Osteoblast (primary cell): Measurements from ENCODE around the gene RNF130. TPM values are rescaled to one million over a fixed set of nuclear protein-coding genes. Genes with fewer than 3 reads are reported as not detected.
"Not testable (repeated sequence)": the region's sequence is repeated elsewhere in the genome, so short reads cannot be mapped to it uniquely, and the experiment has no call there.

Experiments
- DNase-seq: peaks from one replicate; pipeline ENCODE4 v3.0.0; 2011; ENCODE audit warnings: low spot score, mixed read lengths; ENCODE audit not compliant: insufficient read length; ENCODE audit errors: missing footprints
- H2AFZ ChIP-seq: 2 replicates; pipeline ENCODE4 v1.6.0; 2011; ENCODE audit warnings: mild to moderate bottlenecking, low read length
- H3K27ac ChIP-seq: 2 replicates; pipeline ENCODE4 v1.5.1; 2011; ENCODE audit warnings: mild to moderate bottlenecking, low read depth, low read length, moderate library complexity
- H3K27me3 ChIP-seq: 2 replicates; pipeline ENCODE4 v1.6.0; 2012; ENCODE audit warnings: mild to moderate bottlenecking, control low read depth, inconsistent platforms, low read length, moderate library complexity; ENCODE audit not compliant: insufficient read depth
- H3K36me3 ChIP-seq: 2 replicates; pipeline ENCODE4 v1.5.1; 2011; ENCODE audit warnings: mild to moderate bottlenecking, low read length, control low read depth, moderate library complexity; ENCODE audit not compliant: insufficient read depth
- H3K4me1 ChIP-seq: 2 replicates; pipeline ENCODE4 v1.5.1; 2011; ENCODE audit warnings: mild to moderate bottlenecking, low read length, control low read depth, moderate library complexity; ENCODE audit not compliant: insufficient read depth
- H3K4me2 ChIP-seq: 2 replicates; pipeline ENCODE4 v1.6.0; 2011; ENCODE audit warnings: mild to moderate bottlenecking, low read length; ENCODE audit not compliant: insufficient read depth
- H3K4me3 ChIP-seq: fragments of 200-600 bp; sonication (generic); 3 replicates; pipeline ENCODE4 v1.5.1; 2012; ENCODE audit warnings: mild to moderate bottlenecking, low read length, inconsistent platforms; ENCODE audit not compliant: insufficient read depth
- H3K79me2 ChIP-seq: 2 replicates; pipeline ENCODE4 v1.6.0; 2012; ENCODE audit warnings: mild to moderate bottlenecking, low read length, control low read depth, inconsistent platforms; ENCODE audit not compliant: insufficient read depth
- H3K9me3 ChIP-seq: 2 replicates; pipeline ENCODE4 v1.5.1; 2011; ENCODE audit warnings: low read depth, low read length, control low read depth
- H4K20me1 ChIP-seq: 2 replicates; pipeline ENCODE4 v1.6.0; 2012; ENCODE audit warnings: mild to moderate bottlenecking, low read length, control low read depth; ENCODE audit not compliant: insufficient read depth
- total RNA-seq: library from RNA; depleted of rRNA; stranded (reverse); fragments of >200 nt; gene quantifications from 2 replicates; pipeline ENCODE4 v1.2.3, GENCODE V29; 2012
- TF ChIP-seq, protein P1 (sequence below): IDR thresholded peaks from 2 replicates; pipeline ENCODE4 v1.5.1; 2011; ENCODE audit warnings: mild to moderate bottlenecking, low read depth, low read length, moderate library complexity; ENCODE audit errors: extremely low read depth

Gene RNF130
- total RNA-seq, 1 donor: 28.6 TPM

DNA sequence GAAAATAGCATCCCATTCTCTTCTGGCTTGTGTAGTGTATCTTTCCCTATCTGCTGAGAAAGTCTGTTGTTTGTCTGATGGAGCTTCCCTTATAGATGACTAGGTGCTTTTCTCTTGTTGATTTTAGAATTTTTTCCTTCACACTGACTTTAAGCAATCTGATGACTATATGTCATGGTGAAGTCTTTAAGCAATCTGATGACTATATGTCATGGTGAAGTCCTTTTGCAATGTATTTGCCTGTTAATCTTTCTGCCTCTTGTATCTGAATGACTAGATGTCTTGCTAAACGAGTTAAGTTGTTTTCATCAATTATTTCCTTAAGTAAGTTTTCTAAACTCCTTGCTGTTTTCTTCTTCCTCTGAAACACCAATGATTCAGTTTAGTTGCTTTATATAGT is 80.5 kb downstream of the RNF130 start:
- Histone ChIP-seq H2AFZ (no peak overlapping the region), H3K79me2 (no peaks in the 10 kb centered on the region), H4K20me1 (no peaks in the 10 kb centered on the region), H3K27me3 (no peaks in the 10 kb centered on the region), H3K4me2 (no peak overlapping the region), H3K4me1 (no peaks in the 10 kb centered on the region), H3K36me3 (no peaks in the 10 kb centered on the region), H3K9me3 (no peaks in the 10 kb centered on the region), H3K27ac (no peak overlapping the region), H3K4me3 (no peak overlapping the region)
- DNase-seq: no peak
- TF ChIP-seq, protein P1, sequence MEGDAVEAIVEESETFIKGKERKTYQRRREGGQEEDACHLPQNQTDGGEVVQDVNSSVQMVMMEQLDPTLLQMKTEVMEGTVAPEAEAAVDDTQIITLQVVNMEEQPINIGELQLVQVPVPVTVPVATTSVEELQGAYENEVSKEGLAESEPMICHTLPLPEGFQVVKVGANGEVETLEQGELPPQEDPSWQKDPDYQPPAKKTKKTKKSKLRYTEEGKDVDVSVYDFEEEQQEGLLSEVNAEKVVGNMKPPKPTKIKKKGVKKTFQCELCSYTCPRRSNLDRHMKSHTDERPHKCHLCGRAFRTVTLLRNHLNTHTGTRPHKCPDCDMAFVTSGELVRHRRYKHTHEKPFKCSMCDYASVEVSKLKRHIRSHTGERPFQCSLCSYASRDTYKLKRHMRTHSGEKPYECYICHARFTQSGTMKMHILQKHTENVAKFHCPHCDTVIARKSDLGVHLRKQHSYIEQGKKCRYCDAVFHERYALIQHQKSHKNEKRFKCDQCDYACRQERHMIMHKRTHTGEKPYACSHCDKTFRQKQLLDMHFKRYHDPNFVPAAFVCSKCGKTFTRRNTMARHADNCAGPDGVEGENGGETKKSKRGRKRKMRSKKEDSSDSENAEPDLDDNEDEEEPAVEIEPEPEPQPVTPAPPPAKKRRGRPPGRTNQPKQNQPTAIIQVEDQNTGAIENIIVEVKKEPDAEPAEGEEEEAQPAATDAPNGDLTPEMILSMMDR: no peak

DNA sequence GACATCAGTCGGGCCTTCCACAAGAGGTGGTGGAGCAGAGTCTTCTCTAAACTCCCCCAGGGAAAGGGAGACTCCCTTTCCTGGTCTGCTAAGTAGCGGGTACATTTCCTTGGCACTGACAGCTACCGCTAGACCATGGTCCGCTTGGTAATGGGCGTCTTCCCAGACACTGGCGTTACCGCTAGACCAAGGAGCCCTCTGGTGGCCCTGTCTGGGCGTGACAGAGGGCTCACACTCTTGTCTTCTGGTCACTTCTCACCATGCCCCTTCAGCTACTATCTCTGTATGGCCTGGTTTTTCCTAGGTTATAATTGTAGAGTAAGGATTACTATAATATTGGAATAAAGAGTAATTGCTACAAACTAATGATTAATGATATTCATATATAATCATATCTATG is 81.0 kb downstream of the RNF130 start:
- H2AFZ ChIP-seq, DNase-seq, H3K27ac ChIP-seq, H3K4me3 ChIP-seq, H3K27me3 ChIP-seq, H3K4me2 ChIP-seq, H3K9me3 ChIP-seq, H3K4me1 ChIP-seq, H3K79me2 ChIP-seq, H3K36me3 ChIP-seq, H4K20me1 ChIP-seq: not testable (repeated sequence)

DNA sequence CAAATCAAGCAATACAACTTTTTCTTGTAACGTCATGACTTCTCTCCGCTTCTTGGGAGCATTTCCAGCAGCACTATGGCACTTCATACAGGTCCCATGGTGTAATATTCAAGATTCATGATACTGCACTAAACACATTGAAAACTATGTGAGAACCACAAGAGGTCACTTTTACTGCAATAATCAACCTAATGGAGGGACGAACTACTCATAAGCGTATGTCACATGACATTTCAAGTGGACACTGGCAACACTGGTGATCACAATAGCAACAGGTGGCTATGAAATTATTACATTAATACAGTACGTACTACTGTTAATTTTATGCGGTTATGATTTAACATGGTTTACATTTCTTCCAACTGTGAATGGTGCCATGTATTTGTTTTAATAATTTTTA is 85.2 kb downstream of the RNF130 start:
- no peaks in the 10 kb centered on the region for H4K20me1 ChIP-seq
- no peak overlapping the region for H3K4me2 ChIP-seq
- H3K4me1 ChIP-seq: no peaks in the 10 kb centered on the region
- no peaks in the 10 kb centered on the region for H3K36me3 ChIP-seq
- no peaks in the 10 kb centered on the region for H3K79me2 ChIP-seq
- TF ChIP-seq, protein P1: no peak
- no peak for DNase-seq
- no peak overlapping the region for H3K4me3 ChIP-seq
- no peak overlapping the region for H3K27ac ChIP-seq
- H3K9me3 ChIP-seq: no peaks in the 10 kb centered on the region
- H3K27me3 ChIP-seq: no peaks in the 10 kb centered on the region
- H2AFZ ChIP-seq: no peak overlapping the region

- Histone ChIP-seq H3K36me3 (no peaks in the 10 kb centered on the region), H3K4me3 (no peak overlapping the region), H4K20me1 (no peaks in the 10 kb centered on the region), H3K4me2 (no peak overlapping the region), H2AFZ (no peak overlapping the region), H3K27ac (no peak overlapping the region), H3K79me2 (no peaks in the 10 kb centered on the region), H3K9me3 (no peaks in the 10 kb centered on the region), H3K4me1 (no peaks in the 10 kb centered on the region), H3K27me3 (no peaks in the 10 kb centered on the region)
- DNase-seq: no peak
- TF ChIP-seq, protein P1: no peak
Observed at GRCh38 chr5:179981636-179982035, 89.9 kb downstream of the RNF130 start.

DNA sequence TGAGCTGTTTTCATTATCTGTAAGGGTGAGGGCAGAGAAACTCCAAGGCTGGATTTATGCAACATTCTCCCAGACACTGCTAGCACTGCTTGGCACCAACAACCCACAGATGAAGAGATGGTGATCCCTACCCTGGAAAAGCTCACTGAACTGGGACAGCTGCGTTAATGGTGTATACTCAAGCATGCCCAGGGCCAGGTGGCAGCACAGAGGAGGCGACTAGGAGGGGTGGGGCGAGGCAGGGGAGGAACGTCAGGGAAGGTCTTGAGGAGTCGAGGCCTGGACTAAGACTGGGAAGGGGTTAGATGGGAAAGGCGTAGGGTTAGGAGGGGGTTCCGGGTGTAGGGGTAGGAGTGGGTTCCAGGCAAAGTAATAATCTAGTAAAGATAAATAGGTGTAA is 90.8 kb downstream of the RNF130 start:
- no peak for DNase-seq
- Histone ChIP-seq H3K36me3 (no peaks in the 10 kb centered on the region), H3K9me3 (no peaks in the 10 kb centered on the region), H2AFZ (no peak overlapping the region), H3K27ac (no peak overlapping the region), H4K20me1 (no peaks in the 10 kb centered on the region), H3K27me3 (no peaks in the 10 kb centered on the region), H3K4me1 (no peaks in the 10 kb centered on the region), H3K4me2 (no peak overlapping the region), H3K79me2 (no peaks in the 10 kb centered on the region), H3K4me3 (no peak overlapping the region)
- TF ChIP-seq, protein P1: no peak
